Omental fat pad (tissue), 4 donors: ENCODE results near the gene DOLPP1. TPM values are rescaled to one million over a fixed set of nuclear protein-coding genes. Genes with fewer than 3 reads are reported as not detected.

Experiments used
- ATAC-seq: fragments of 150-250 bp; one replicate; pipeline ENCODE4 v1.9.1; 2016; ENCODE audit warnings: mild to moderate bottlenecking, moderate library complexity; ENCODE audit not compliant: low FRiP score
- DNase-seq: peaks from one replicate; pipeline ENCODE4 v3.0.0-alpha.2; 2019; ENCODE audit warnings: low spot score
- CTCF ChIP-seq, 3 donors: fragments of 450-650 bp; IDR thresholded peaks; one replicate each; pipeline ENCODE4 v1.5.1; 2016 to 2017; ENCODE audit warnings: antibody characterized with exemption in 3 of 3, mild to moderate bottlenecking in 3 of 3, moderate library complexity in 2 of 3
- total RNA-seq, 4 donors: library from RNA; depleted of rRNA; stranded (reverse); fragments of >200 nt; gene quantifications; one replicate each; pipeline ENCODE4 v1.1.0, GENCODE V29; 2016

The DOLPP1 gene
- total RNA-seq, 4 donors from 2014 or later = 4.8 to 7.2 (median 6.6) TPM

GRCh38 chr9:129072171-129072570 lies 8.7 kb upstream of the DOLPP1 start:
- TF ChIP-seq CTCF (IDR thresholded peaks at IDR 0.05) = no peak
- ATAC-seq (no peak), DNase-seq (no peak)

DNA sequence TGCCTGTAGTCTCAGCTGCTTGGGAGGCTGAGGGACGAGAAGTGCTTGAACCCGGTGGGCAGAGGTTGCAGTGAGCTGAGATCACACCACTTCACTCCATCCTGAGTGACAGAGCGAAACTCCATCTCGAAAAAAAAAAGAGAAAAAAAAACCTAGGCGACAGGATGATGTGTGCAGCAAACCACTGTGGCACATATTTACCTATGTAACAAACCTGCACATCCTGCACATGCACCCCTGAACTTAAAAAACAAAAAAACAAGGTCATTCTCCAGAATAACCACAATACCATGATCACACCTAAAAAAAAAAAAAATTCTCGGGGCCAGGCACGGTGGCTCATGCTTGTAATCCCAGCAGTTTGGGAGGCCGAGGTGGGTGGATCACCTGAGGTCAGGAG lies 7.5 kb upstream of the DOLPP1 start:
- TF ChIP-seq CTCF (IDR thresholded peaks at IDR 0.05) = no peak
- DNase-seq = no peak
- no peak for ATAC-seq

DNA sequence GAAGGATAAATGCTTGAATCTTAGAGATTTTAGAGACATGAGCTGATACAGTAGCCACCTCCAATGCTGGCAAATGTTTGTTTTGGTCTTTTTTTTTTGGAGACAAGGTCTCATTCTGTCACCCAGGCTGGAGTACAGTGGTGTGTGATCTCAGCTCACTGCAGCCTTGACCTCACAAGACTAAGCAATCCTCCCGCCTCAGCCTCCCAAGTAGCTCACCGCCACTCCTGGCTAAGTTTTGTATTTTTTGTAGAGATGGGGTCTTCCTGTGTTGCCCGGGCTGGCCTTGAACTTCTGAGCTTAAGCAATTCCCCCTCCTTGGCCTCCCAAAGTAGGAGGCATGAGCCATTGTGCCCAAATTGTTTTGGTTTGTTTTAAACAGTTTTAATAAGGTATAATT lies 6.8 kb upstream of the DOLPP1 start:
- no peak for TF ChIP-seq CTCF (IDR thresholded peaks at IDR 0.05)
- DNase-seq (no peak), ATAC-seq (no peak)

GRCh38 chr9:129075996-129076639 lies 4.8 kb upstream of the DOLPP1 start:
- ATAC-seq (no peak), DNase-seq (no peak)
- TF ChIP-seq CTCF (IDR thresholded peaks at IDR 0.05) = no peak

DNA sequence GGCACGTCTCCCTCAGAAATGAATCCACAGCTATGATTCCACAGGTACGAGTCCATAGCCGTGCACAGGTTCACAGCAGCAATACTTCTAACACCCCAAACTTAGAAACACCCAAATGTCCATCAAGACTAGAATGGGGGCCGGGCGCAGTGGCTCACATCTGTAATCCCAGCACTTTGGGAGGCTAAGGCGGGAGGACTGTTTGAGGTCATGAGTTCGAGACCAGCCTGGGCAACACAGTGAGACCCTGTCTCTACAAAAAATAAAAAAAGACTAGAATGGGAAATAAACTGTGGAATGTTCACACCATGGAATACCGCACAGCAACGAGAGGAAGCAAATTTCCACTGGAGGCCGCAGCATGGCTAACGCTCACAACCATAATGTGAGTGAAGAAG lies 4.3 kb upstream of the DOLPP1 start:
- ATAC-seq (no peak), DNase-seq (no peak)
- TF ChIP-seq CTCF (IDR thresholded peaks at IDR 0.05) = no peak

DNA sequence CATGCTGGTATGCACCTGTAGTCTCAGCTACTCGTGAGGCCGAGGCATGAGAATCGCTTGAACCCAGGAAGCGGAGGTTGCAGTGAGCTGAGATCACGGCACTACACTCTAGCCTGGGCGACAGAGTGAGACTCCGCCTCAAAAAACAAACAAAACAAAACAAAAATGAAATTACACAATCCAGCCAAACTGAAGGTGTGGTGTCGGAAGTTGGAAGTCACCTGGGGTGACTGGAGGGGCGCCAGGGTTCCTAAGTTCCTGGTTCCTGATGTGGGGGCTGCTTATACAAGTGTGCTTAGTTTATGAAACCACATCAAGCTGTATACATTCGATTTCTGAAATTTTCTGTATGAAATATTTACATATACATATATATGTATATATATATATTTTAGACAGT lies 3.7 kb upstream of the DOLPP1 start:
- DNase-seq = no peak
- ATAC-seq = no peak
- TF ChIP-seq CTCF (IDR thresholded peaks at IDR 0.05) = no peak

DNA sequence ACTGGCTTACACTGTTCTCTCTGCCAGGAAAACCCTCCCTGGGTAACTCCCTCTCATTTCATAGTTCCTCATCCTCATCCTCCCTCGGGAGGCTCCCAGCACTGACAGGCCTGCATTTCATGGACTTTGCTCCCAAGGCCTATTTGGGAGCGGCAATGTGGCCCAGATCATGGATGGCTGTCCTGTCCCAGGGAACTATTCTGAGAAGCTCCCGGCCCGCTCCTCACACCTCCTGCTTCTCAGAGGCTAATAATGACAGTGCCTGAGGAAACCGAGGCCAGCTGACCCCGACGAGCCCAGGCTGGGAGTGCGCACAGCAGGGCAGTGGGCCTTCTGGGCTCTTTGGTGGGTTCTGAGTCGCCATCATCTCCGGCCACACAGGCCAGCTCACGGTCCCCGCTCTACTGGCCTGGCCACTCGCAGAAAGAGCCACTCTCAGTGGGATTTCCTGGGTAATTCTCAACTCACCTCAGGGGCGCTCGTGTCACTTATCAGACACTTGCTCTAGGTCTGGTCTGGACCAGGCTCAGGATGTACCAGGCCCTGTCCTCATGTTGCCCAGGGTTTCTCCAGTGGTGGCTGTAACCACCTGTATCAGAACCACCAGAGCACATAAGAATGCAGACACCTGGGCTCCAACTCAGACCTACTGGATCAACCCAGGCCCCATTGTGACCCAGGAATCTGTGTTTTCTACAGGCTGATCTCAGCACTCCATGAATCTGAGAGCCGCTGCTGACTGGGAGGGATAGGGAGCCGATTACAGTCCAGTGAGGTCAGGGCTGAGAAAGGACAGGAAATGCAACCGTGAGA lies 2.0 kb upstream of the DOLPP1 start:
- no peak for TF ChIP-seq CTCF (IDR thresholded peaks at IDR 0.05)
- ATAC-seq (no peak), DNase-seq (no peak)
